ENCODE results near the gene PPP1R1A.

PPP1R1A gene

DNA sequence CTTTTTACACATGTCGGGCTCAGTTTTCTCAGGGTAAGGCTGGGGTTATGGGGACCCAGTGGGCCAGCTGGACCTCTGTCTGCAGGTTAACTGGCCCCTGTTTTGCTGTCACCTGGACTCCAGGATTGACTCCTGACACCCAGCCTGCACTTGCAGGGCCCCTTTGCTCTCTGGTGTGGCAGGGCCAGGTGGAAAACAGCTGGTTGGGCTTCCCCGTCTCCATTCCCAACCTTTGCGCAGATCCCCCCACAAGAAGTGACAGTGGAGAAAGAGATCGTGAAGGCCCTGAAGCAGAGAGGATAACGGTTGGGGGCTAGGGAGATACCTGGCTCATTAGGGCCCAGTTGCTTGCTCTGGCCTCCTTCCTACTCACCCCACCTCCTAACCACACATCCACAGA is 1.5 kb upstream of the PPP1R1A start:
- TF ChIP-seq, protein P1, sequence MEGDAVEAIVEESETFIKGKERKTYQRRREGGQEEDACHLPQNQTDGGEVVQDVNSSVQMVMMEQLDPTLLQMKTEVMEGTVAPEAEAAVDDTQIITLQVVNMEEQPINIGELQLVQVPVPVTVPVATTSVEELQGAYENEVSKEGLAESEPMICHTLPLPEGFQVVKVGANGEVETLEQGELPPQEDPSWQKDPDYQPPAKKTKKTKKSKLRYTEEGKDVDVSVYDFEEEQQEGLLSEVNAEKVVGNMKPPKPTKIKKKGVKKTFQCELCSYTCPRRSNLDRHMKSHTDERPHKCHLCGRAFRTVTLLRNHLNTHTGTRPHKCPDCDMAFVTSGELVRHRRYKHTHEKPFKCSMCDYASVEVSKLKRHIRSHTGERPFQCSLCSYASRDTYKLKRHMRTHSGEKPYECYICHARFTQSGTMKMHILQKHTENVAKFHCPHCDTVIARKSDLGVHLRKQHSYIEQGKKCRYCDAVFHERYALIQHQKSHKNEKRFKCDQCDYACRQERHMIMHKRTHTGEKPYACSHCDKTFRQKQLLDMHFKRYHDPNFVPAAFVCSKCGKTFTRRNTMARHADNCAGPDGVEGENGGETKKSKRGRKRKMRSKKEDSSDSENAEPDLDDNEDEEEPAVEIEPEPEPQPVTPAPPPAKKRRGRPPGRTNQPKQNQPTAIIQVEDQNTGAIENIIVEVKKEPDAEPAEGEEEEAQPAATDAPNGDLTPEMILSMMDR (IDR thresholded peaks at IDR 0.05; ENCODE audit: insufficient read depth, low read length, missing control alignments): no peak
- DNase-seq (ENCODE audit: low read depth, low spot score): no peak
- ChIA-PET POLR2A (no interaction called here), CTCF (interaction anchor here (1.3 to 2.0 kb wide), 2 partner anchors 10 to 12 kb away, joined by 3 to 6 read pairs; no protein-coding TSS in a partner anchor)
- H3K4me3 ChIP-seq (ENCODE audit: low read depth, low read length): no peak overlapping the region

DNA sequence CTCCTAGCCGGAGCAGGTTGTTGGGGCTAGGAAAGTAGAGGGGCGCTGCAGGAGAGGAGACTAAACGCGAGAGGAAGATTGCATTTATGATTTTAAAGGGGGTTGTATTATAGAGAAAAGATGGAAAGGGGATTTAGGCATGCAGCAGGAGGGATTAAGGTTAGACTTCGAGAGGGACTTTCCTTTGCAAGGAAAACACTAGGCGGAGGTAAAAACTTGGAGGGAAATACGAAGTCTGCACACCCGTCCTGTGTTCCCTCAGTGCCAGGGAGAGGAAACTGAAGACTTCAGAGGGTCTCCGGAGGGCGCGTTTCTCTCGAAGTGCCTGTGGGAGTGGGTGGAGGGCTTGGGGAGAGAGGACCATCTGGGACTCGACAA is 420 bp upstream of the PPP1R1A start:
- TF ChIP-seq, protein P1 (IDR thresholded peaks at IDR 0.05; ENCODE audit: insufficient read depth, low read length, missing control alignments): no peak
- H3K4me3 ChIP-seq (ENCODE audit: low read depth, low read length): no peak overlapping the region
- ChIA-PET POLR2A (no interaction called here), CTCF (interaction anchor here (1.7 to 2.8 kb wide), 2 partner anchors 12 to 16 kb away, joined by 6 to 11 read pairs; no protein-coding TSS in a partner anchor)
- no peak for DNase-seq (ENCODE audit: low read depth, low spot score)

DNA sequence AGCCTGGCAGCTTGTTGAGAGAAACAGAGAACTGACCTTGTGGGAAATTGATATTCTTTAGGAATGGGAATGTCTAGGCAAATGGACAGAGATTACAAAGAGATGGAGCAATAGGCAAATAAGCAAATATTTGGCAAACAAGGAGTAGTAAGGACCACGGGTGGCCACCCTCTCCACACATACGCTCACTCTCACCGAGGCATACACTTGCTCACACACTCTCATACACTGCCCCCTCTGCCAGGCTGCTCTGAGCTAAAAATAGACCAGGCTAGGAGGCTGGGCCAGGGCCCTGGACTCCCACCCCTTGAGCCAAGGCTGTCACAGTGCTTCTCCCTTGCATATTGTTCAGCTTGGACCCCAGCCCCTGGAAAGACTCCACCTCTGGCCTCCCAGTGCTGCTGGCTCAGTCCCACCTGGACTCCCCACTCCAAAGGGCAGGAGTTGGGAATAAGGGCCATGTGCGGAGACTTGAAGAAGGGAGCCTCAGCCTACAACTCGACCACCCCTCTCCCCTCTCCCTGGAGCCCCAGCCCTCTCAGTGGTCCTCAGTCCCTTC is 1.1 kb downstream of the PPP1R1A start:
- no peak for DNase-seq (ENCODE audit: low read depth, low spot score)
- H3K4me3 ChIP-seq (ENCODE audit: low read depth, low read length): no peak overlapping the region
- ChIA-PET CTCF (interaction anchor here (1.2 to 2.8 kb wide), 4 partner anchors 9 to 17 kb away, joined by 3 to 15 read pairs (median 8); no protein-coding TSS in a partner anchor), POLR2A (no interaction called here)
- TF ChIP-seq, protein P1 (IDR thresholded peaks at IDR 0.05; ENCODE audit: insufficient read depth, low read length, missing control alignments): no peak

DNA sequence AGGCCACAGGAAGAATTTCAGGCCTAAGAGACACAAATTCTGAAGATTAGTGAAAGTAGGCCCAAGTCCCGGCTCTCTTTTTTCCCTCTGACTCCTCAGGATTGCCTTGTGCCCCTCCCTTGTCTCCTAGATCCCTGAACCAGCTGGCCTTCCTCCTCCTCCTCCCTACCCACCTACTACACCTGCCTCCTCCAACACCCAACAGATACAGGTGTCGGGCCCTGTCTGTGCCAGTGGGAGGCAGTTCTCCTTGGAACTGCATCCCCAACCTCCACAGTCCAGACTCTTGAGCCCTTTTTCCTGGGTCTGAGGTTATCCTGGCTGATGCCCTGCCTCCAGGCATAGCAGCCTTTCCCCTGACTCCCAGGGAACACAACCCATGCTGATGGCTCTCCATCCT is 1.8 kb downstream of the PPP1R1A start:
- ChIA-PET POLR2A (no interaction called here), CTCF (interaction anchor here (2.5 to 2.8 kb wide), 2 partner anchors 10 kb away, joined by 11 to 15 read pairs; no protein-coding TSS in a partner anchor)
- no peak for DNase-seq (ENCODE audit: low read depth, low spot score)
- TF ChIP-seq, protein P1 (IDR thresholded peaks at IDR 0.05; ENCODE audit: insufficient read depth, low read length, missing control alignments): no peak
- no peak overlapping the region for H3K4me3 ChIP-seq (ENCODE audit: low read depth, low read length)

DNA sequence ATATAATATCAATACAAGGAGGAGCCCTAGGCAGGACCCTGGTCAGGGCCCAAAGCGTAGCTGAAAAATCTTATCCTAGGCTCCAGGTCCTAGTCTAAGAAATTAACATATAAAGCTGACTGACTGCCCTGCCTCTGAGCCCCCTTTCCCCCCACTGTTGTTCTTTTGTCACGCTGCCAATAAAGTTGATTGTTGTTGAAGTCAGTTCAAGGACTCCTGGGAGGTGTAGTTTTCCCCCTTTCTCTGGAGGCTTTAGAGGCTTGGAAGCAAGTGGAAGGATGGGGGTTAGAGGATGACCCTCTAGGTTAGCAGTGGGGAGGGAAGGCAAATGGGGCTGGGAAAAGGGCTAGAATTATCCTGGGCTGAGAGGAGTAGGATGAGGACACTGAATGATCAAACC is 3.2 kb downstream of the PPP1R1A start:
- POLR2A ChIA-PET: no interaction called here
- TF ChIP-seq, protein P1 (IDR thresholded peaks at IDR 0.05; ENCODE audit: insufficient read depth, low read length, missing control alignments): no peak
- DNase-seq (ENCODE audit: low read depth, low spot score): no peak
- no peak overlapping the region for H3K4me3 ChIP-seq (ENCODE audit: low read depth, low read length)
- CTCF ChIA-PET: no interaction called here

DNA sequence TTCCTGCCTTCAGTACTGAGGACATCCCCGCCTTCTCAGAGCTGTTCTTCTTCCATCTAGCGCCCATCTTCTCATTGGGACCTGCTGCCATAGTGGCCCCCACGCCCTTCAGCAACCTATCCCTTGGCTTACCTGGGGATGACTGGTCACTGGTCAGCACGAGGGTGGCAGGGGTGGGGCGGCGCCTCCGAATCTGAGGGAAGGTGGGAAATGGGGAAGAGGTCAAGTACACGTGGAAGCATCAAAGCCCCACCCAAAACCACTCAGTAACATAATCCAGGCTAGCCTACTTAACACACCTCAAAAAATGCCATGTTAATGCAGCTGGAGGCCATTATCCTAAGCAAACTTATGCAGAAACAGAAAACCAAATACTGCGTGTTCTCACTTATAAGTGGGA is 4.3 kb downstream of the PPP1R1A start:
- no peak for DNase-seq (ENCODE audit: low read depth, low spot score)
- ChIA-PET POLR2A (no interaction called here), CTCF (interaction anchor here (0.9 to 1.4 kb wide), 3 partner anchors 9 to 12 kb away, joined by 3 to 6 read pairs (median 3); no protein-coding TSS in a partner anchor)
- TF ChIP-seq, protein P1 (IDR thresholded peaks at IDR 0.05; ENCODE audit: insufficient read depth, low read length, missing control alignments): no peak
- H3K4me3 ChIP-seq (ENCODE audit: low read depth, low read length): no peak overlapping the region
